K562 (cell line): ENCODE results near the gene RSF1. TPM values are rescaled to one million over a fixed set of nuclear protein-coding genes. Genes with fewer than 3 reads are reported as not detected.

ENCODE experiments used
- ATAC-seq: fragments of 200-7000 bp; cut with Tn5 transposase; 3 replicates; pipeline ENCODE4 v1.9.1; 2020; ENCODE audit warnings: moderate library complexity
- BruUV-seq: library from RNA; stranded (reverse); fragments of 400-500 nt; replicated peaks from 2 replicates; lab custom pipeline; 2021; lab: Mats Ljungman, UMichigan
- CTCF ChIA-PET: fragments of 300-600 bp; formaldehyde crosslinking; extraction: SDS; loops from one replicate; lab custom pipeline; 2021; ENCODE audit warnings: low intra/inter-chr PET ratio; lab: Yijun Ruan, JAX
- POLR2A ChIA-PET: fragments of 300-600, 350-650 bp; sonication (Branson Sonifier 250); formaldehyde crosslinking; extraction: SDS; loops from one replicate; lab custom pipeline; 2021; ENCODE audit warnings: antibody characterized with exemption, inconsistent platforms; lab: Yijun Ruan, JAX
- DNase-seq, 4 experiments: peaks; one replicate each; pipeline versions ENCODE4 v3.0.0 to v3.0.0-alpha.2; 2011 to 2018; ENCODE audit warnings: low spot score in 3 of 4, mixed read lengths in 3 of 4; ENCODE audit errors: extremely low read depth in 1 of 4
- FAIRE-seq: peaks from 2 replicates; lab custom pipeline; 2011; peaks lifted over from hg19 to GRCh38; lab: Jason Lieb, UNC
- H2AFZ ChIP-seq: 2 replicates; pipeline ENCODE4 v1.6.0; 2011; ENCODE audit warnings: low read depth, low read length, control low read depth, inconsistent platforms
- H3K27ac ChIP-seq: fragments of 200-600 bp; 3 replicates; pipeline ENCODE4 v1.8.0; 2011; ENCODE audit warnings: low read depth, mild to moderate bottlenecking, control low read depth, inconsistent platforms, low read length, moderate library complexity, mixed read lengths; ENCODE audit errors: extremely low read depth
- H3K27me3 ChIP-seq, 2 experiments: fragments of 300-600 bp in 1 of 2; 2 replicates in 1 of 2; 3 replicates in 1 of 2; pipeline versions ENCODE4 v1.6.0 to v1.8.0; 2011; ENCODE audit warnings: inconsistent platforms in 2 of 2, low read length in 2 of 2, mild to moderate bottlenecking in 1 of 2, mixed read lengths in 1 of 2, moderate library complexity in 1 of 2; ENCODE audit not compliant: control insufficient read depth in 2 of 2, insufficient read depth in 2 of 2
- H3K36me3 ChIP-seq: fragments of 300-600 bp; 3 replicates; pipeline ENCODE4 v1.8.0; 2011; ENCODE audit warnings: mild to moderate bottlenecking, low read length, inconsistent platforms; ENCODE audit not compliant: control insufficient read depth, insufficient read depth
- H3K4me1 ChIP-seq, 2 experiments: fragments of 200-600 bp in 1 of 2; replicated peaks in 1 of 2; 2 replicates in 1 of 2; 3 replicates in 1 of 2; pipeline versions ENCODE4 v1.5.1 to v1.8.0; 2011; ENCODE audit warnings: inconsistent platforms in 2 of 2, low read length in 2 of 2, mild to moderate bottlenecking in 1 of 2, mixed read lengths in 1 of 2, moderate library complexity in 1 of 2; ENCODE audit not compliant: control insufficient read depth in 2 of 2, insufficient read depth in 2 of 2
- H3K4me2 ChIP-seq: 2 replicates; pipeline ENCODE4 v1.6.1; 2011; ENCODE audit warnings: low read length, control low read depth, inconsistent platforms, mixed read lengths; ENCODE audit not compliant: insufficient read depth
- H3K4me3 ChIP-seq: fragments of 200-600 bp; sonication (generic), shearing (Covaris generic); 2 replicates; pipeline ENCODE4 v1.5.1; 2016; ENCODE audit warnings: control low read depth, inconsistent platforms
- H3K79me2 ChIP-seq: fragments of 200-600 bp; 3 replicates; pipeline ENCODE4 v1.8.0; 2011; ENCODE audit warnings: low read length, inconsistent platforms; ENCODE audit not compliant: control insufficient read depth, insufficient read depth
- H3K9ac ChIP-seq, 2 experiments: 2 replicates each; pipeline versions ENCODE4 v1.6.0 to v1.6.1; 2011; ENCODE audit warnings: low read depth in 2 of 2, low read length in 2 of 2, control low read depth in 1 of 2, inconsistent platforms in 1 of 2, mild to moderate bottlenecking in 1 of 2, mixed read lengths in 1 of 2; ENCODE audit not compliant: insufficient read depth in 1 of 2
- H3K9me1 ChIP-seq: one replicate; pipeline ENCODE4 v1.6.0; 2011; ENCODE audit warnings: inconsistent platforms, mild to moderate bottlenecking, low read length, moderate library complexity; ENCODE audit not compliant: control insufficient read depth, insufficient read depth
- H3K9me3 ChIP-seq: replicated peaks from 2 replicates; pipeline ENCODE4 v1.5.1; 2011; ENCODE audit warnings: low read depth, low read length, inconsistent platforms; ENCODE audit not compliant: control insufficient read depth, insufficient read depth
- H4K20me1 ChIP-seq: replicated peaks from 2 replicates; pipeline ENCODE4 v1.6.1; 2011; ENCODE audit warnings: low read length, inconsistent platforms, mixed read lengths; ENCODE audit not compliant: control insufficient read depth, insufficient read depth
- ARID2 ChIP-seq: fragments of 450-650 bp; IDR thresholded peaks from 2 replicates; pipeline ENCODE4 v1.6.1; 2017; ENCODE audit warnings: antibody characterized with exemption, mild to moderate bottlenecking
- CBFA2T2 ChIP-seq: fragments of 450-650 bp; conservative IDR thresholded peaks from 2 replicates; pipeline ENCODE4 v1.6.1; 2017; ENCODE audit warnings: mild to moderate bottlenecking
- CBX3 ChIP-seq, 2 experiments: IDR thresholded peaks; 1 replicate in 1 of 2; 2 replicates in 1 of 2; pipeline ENCODE4 v1.6.1; 2012; ENCODE audit warnings: inconsistent platforms in 2 of 2, low read length in 2 of 2, borderline replicate concordance in 1 of 2, control low read depth in 1 of 2
- CEBPG ChIP-seq, 3 experiments: fragments of 200-800 bp in 1 of 3; sonication (Bioruptor generic) in 1 of 3; sonication (generic) in 1 of 3; formaldehyde crosslinking in 1 of 3; IDR thresholded peaks in 2 of 3; conservative IDR thresholded peaks in 1 of 3; 2 replicates each; pipeline versions ENCODE4 v1.6.1 to v1.8.0; 2016 to 2022; ENCODE audit warnings: missing compliant biosample characterization in 2 of 3, missing genetic modification characterization in 2 of 3, mild to moderate bottlenecking in 1 of 3, missing genetic modification reagents in 1 of 3
- DNMT1 ChIP-seq: fragments of 450-650 bp; IDR thresholded peaks from 2 replicates; pipeline ENCODE4 v1.6.1; 2016; ENCODE audit warnings: antibody characterized with exemption, mild to moderate bottlenecking
- NFRKB ChIP-seq: fragments of 450-650 bp; IDR thresholded peaks from 2 replicates; pipeline ENCODE4 v1.6.1; 2016; ENCODE audit warnings: low read depth
- RBM25 ChIP-seq: fragments of 200-400 bp; formaldehyde crosslinking; IDR thresholded peaks from 2 replicates; pipeline ENCODE4 v1.6.1; 2018; ENCODE audit warnings: low read length, low read depth, moderate library complexity; ENCODE audit not compliant: severe bottlenecking
- RBM34 ChIP-seq: fragments of 200-400 bp; formaldehyde crosslinking; IDR thresholded peaks from 2 replicates; pipeline ENCODE4 v1.6.1; 2018; ENCODE audit warnings: low read length, borderline replicate concordance; ENCODE audit not compliant: insufficient read depth
- SPI1 ChIP-seq: IDR thresholded peaks from 2 replicates; pipeline ENCODE4 v1.6.1; 2011; ENCODE audit warnings: low read depth, low read length, control low read depth, borderline replicate concordance
- ZFPM2 ChIP-seq: fragments of 250-450 bp; sonication (Bioruptor Pico); IDR thresholded peaks from 2 replicates; pipeline ENCODE4 v1.5.1; 2022; ENCODE audit warnings: mild to moderate bottlenecking
- ZNF780A ChIP-seq: fragments of 250-450 bp; sonication (Bioruptor Pico); IDR thresholded peaks from 2 replicates; pipeline ENCODE4 v1.5.0; 2021; ENCODE audit warnings: mild to moderate bottlenecking
- WGBS: fragments of 100-300 bp; shearing (Covaris generic); methylation state at CpG from one replicate; pipeline ENCODE4 v1.1.6; 2016; ENCODE audit warnings: low coverage, mixed read lengths; ENCODE audit not compliant: insufficient coverage; ENCODE audit errors: missing lambda C conversion rate; 5-methylcytosine and 5-hydroxymethylcytosine counted together
- in situ Hi-C: fragments of 300-500 bp; cut with MboI; formaldehyde crosslinking; loops from 4 replicates; pipeline ENCODE4 v1.15.0; 2018; ENCODE audit warnings: inconsistent platforms, mixed read lengths
- intact Hi-C: fragments of 100-400 bp; cut with micrococcal nuclease; formaldehyde crosslinking; loops from 2 replicates; pipeline ENCODE4 v1.14.2; 2022
- polyA plus RNA-seq, 8 experiments: library from polyadenylated mRNA; depleted of rRNA in 4 of 8; stranded (reverse) in 5 of 8; unstranded in 3 of 8; fragments of >200 nt; fragmentation: Nextera tagmentation in 2 of 8; fragmentation: Illumina TruSeq in 1 of 8; extraction: Ambion mirVana in 2 of 8; extraction: Trizol in 1 of 8; gene quantifications; 2 replicates each; pipeline versions ENCODE4 v1.2.1 to v1.2.3, GENCODE V29; 2011 to 2014; ENCODE audit warnings: inconsistent platforms in 1 of 8, missing spikeins in 1 of 8
- total RNA-seq, 7 experiments: library from RNA; depleted of rRNA in 6 of 7; stranded (reverse); fragments of >200 nt in 6 of 7; fragmentation: Illumina TruSeq in 2 of 7; extraction: Trizol in 2 of 7; gene quantifications; 2 replicates each; pipeline versions ENCODE4 v1.2.1 to v1.2.3, GENCODE V29; 2011 to 2021; ENCODE audit warnings: low replicate concordance in 1 of 7

RSF1 gene
- total and polyA plus RNA-seq, 9 of the 15 experiments (the other 6 are each of a cell fraction or from before 2014, with no cell fraction given) = 9.7 to 63.6 (median 42.8) TPM

DNA sequence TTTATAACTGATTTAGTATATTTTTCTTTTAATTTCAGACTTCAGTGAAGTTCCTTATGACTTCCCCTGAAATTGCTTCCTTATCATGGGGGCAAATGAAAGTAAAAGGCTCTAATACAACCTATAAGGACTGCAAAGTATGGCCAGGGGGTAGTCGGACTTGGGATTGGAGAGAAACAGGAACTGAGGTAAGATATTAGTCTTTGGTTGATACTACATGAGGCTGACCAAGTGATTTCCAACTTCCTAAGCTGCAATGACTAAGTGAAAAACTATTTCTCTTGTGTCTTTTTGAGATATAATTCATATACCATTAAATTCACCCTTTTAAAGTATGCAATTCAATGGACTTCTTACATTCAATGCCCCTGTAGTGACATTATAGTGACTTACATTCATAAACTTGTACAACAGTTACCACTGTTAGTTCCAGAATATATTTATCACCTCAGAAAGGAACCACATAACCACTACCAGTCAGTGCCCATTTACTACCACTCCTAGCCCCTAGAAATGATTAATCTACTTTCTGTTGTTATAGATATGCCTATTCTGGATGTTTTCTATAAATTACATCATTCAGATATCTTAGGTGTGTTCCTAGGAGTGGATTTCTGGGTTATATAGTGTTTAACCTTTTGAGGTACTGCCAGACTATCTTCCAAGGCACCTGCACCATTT is 22.1 kb upstream of the RSF1 start:
- WGBS = 10% methylated on average over 1 of the region's 1 CpG
- H3K36me3 ChIP-seq = no peaks in the 10 kb centered on the region
- POLR2A ChIA-PET = no interaction called here
- no peak overlapping the region for H3K4me2 ChIP-seq
- no peaks in the 10 kb centered on the region for H4K20me1 ChIP-seq
- H3K4me1 ChIP-seq = no peaks in the 10 kb centered on the region
- no peak overlapping the region for H3K27ac ChIP-seq
- ATAC-seq (no peak), DNase-seq (no peak), FAIRE-seq (no peak)
- CTCF ChIA-PET = no interaction called here
- no TSS peak for BruUV-seq
- no peaks in the 10 kb centered on the region for H3K79me2 ChIP-seq
- no peaks in the 10 kb centered on the region for H3K27me3 ChIP-seq
- H3K9me3 ChIP-seq = peaks cover 5% of the 10 kb centered on the region
- no peak overlapping the region for H2AFZ ChIP-seq
- no peaks in the 10 kb centered on the region for H3K9me1 ChIP-seq
- peak; percentile 57; the same call in 1 of the 2 replicates for TF ChIP-seq SPI1
- no peak for TF ChIP-seq ZFPM2 (CRISPR knock-in tag)
- H3K9ac ChIP-seq = no peak overlapping the region
- no peak overlapping the region for H3K4me3 ChIP-seq
- intact Hi-C loops (no loop called here), in situ Hi-C loops (no loop called here)

DNA sequence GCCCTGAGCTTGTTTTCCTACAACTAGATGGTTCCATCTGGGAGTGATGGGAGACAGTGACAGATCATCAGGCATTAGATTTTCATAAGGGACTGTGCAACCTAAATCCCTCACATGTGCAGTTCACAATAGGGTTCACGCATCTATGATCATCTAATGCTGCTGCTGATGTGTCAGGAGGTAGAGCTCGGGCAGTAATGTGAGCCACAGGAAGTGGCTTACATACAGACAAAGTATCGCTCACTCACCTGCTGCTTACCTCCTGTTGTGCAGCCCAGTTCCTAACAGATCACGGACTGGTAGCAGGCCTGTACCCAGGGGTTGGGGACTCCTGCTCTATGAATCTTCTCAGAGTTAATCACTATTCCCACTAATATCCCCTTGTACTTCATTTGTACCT is 12.8 kb upstream of the RSF1 start:
- FAIRE-seq = no peak
- no peaks in the 10 kb centered on the region for H3K27me3 ChIP-seq
- intact Hi-C loops = no loop called here
- H3K9me1 ChIP-seq = no peaks in the 10 kb centered on the region
- TF ChIP-seq RBM25 (no peak), ZNF780A (no peak), DNMT1 (no peak), CBFA2T2 (no peak), NFRKB (no peak), ARID2 (no peak), CBX3 (IDR thresholded peaks at IDR 0.05; ENCODE audit: borderline replicate concordance in 1 of 2, low read length in 2 of 2) (no peak), CEBPG (CRISPR knock-in tag; IDR thresholded peaks at IDR 0.05) (no peak), CEBPG (tag; conservative IDR thresholded peaks at IDR 0.05 in 1 of 2, IDR thresholded peaks at IDR 0.05 in 1 of 2) (no peak), RBM34 (no peak)
- no peaks in the 10 kb centered on the region for H3K4me1 ChIP-seq
- no peak overlapping the region for H2AFZ ChIP-seq
- no TSS peak for BruUV-seq
- in situ Hi-C loops = no loop called here
- H3K9ac ChIP-seq = no peak overlapping the region
- H3K9me3 ChIP-seq = no peaks in the 10 kb centered on the region
- no peak for ATAC-seq
- H3K4me3 ChIP-seq = no peak overlapping the region
- no peak overlapping the region for H3K27ac ChIP-seq
- 59% methylated on average over 4 of the region's 4 CpGs for WGBS
- no peaks in the 10 kb centered on the region for H4K20me1 ChIP-seq
- no peaks in the 10 kb centered on the region for H3K79me2 ChIP-seq
- no peak for DNase-seq
- CTCF ChIA-PET = no interaction called here
- no peak overlapping the region for H3K4me2 ChIP-seq
- POLR2A ChIA-PET = no interaction called here
- H3K36me3 ChIP-seq = no peaks in the 10 kb centered on the region
